Retinal pigment epithelial cell (primary cell): ENCODE measurements around the gene FOXA2.

Experiments used
- DNase-seq: peaks from one replicate; pipeline ENCODE4 v3.0.0-alpha.2; 2010; ENCODE audit warnings: low read depth
- H3K4me3 ChIP-seq: 2 replicates; pipeline ENCODE4 v1.5.1; 2011; ENCODE audit warnings: mild to moderate bottlenecking, low read length, control low read depth, moderate library complexity
- TF ChIP-seq, protein P1 (sequence below): conservative IDR thresholded peaks from 2 replicates; pipeline ENCODE4 v1.5.1; 2011; ENCODE audit warnings: low read depth, low read length, control low read depth, inconsistent platforms

The FOXA2 gene

DNA sequence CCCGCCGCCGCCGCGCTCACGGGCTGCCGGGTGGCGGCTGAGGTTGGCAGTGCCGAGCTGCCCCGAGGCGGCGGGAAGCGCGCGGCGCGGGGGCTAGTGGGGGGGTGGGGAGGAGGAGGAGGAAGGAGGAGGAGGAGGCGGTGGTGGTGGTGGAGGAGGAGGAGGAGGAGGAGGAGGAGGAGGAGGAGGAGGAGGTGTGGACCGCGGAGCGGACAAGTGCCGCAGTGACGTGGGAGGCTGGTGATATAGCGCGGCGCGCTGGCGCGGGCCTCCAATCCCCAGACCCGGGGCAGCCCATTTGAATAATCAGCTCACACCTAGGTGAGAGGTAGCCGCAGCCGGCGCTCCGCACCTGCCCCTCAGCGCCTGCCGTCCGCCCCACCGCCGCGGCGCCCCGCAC lies at the start of gene FOXA2:
FOXA2 (minus strand) TSS at position 51 of the 400 bp plus-strand sequence. CDS start 294 bp downstream, outside the sequence.
- no peak within 1 kb of the TSS for H3K4me3 ChIP-seq
- no peak for DNase-seq
- TF ChIP-seq, protein P1, sequence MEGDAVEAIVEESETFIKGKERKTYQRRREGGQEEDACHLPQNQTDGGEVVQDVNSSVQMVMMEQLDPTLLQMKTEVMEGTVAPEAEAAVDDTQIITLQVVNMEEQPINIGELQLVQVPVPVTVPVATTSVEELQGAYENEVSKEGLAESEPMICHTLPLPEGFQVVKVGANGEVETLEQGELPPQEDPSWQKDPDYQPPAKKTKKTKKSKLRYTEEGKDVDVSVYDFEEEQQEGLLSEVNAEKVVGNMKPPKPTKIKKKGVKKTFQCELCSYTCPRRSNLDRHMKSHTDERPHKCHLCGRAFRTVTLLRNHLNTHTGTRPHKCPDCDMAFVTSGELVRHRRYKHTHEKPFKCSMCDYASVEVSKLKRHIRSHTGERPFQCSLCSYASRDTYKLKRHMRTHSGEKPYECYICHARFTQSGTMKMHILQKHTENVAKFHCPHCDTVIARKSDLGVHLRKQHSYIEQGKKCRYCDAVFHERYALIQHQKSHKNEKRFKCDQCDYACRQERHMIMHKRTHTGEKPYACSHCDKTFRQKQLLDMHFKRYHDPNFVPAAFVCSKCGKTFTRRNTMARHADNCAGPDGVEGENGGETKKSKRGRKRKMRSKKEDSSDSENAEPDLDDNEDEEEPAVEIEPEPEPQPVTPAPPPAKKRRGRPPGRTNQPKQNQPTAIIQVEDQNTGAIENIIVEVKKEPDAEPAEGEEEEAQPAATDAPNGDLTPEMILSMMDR, result no peak

DNA sequence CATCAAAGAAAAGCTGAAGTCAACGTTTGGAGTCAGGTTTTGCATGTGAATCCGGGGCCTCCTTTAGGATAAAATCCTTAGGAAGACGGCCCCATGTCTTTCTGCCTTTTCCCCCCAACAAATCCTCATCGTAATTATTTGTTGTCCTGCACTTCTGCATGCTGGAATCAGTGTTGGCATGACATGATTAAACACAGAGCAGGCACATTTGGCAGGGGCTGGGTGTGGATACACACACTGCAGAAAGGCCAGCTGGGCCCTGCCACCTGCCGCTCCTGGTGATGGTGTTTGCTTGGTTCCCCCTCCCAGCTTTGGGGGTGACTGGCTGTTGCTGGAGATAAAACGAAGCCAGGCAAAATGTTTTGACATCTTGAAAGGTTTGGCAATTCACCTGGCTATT lies 46.3 kb upstream of the FOXA2 start:
- TF ChIP-seq, protein P1, result no peak
- no peak for DNase-seq
- no peak overlapping the region for H3K4me3 ChIP-seq

DNA sequence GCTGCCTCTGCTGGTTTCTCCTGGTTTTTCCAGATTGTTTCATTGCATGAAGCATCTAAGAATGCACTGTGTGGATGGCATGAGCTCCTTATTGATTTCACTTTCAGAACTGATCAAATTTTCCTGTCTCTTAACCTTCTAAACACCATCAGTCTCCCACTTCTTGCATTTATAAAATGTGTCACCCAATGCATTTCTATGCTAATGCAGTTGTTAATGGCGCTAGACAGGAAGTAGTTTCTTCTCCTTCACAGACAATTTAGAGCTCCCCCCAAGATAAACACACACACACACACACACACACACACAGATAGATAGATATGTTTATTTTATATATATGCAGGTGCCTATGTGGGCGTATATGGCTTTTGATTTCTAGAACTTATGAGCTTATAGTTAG lies 45.6 kb upstream of the FOXA2 start:
- no peak for DNase-seq
- H3K4me3 ChIP-seq, result no peak overlapping the region
- TF ChIP-seq, protein P1, result no peak

DNA sequence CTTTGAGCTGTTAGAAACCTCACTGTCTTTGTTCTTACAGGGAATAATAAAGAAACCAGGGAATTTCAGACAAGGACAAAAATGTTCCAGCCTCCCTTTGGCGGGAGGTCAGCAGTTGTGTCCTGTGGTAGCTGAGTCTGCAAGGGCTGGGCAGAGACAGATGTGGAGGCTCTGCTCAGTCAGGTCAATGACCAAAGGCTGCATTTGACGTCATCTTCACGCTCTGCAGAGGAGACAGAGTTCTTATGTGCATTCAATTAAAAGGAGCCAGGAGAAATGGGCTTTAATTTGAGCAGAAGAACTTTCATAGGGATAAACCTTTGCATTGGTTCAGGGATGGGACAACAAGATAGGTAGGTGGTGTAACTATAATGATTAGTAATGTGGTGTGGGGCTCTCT lies 45.1 kb upstream of the FOXA2 start:
- TF ChIP-seq, protein P1, result no peak
- no peak for DNase-seq
- no peak overlapping the region for H3K4me3 ChIP-seq

DNA sequence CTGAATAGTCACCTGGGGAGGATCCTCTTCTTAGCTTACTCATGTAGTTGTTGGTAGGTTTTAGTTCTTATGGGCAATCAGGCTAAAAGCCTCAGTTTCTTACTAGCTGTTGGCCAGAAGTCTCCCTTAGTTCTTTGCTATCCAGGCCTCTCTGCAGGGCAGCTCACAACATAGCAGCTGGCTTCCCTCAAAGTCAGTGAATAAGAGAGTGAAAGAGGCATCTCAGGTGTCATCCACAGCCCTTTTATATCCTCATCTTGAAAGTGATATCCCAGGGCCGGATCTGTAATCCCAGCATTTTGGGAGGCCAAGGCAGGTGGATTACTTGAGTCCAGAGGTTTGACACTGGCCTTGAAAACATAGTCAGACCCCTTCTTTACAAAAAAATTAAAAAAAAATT lies 42.1 kb upstream of the FOXA2 start:
- TF ChIP-seq, protein P1, result no peak
- DNase-seq, result no peak
- no peak overlapping the region for H3K4me3 ChIP-seq

DNA sequence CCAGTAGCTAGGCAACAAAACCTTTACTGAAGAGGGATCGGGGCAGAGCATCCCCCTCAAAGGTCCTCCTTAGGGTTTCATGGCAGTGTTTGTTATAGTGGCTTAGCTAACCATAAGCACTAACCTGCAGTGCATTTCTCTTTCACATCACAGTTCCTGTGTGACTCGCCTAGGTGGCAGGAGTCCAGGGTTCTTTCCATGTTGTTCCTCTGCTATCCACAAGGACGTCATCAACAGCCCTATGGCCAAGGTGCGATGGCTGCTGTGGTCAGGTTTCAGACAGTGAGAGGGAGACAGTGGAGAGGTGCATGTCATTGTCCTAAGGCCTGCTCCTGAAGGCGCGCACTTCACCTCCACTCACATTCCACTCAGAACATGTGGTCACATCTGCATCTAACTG lies 38.8 kb upstream of the FOXA2 start:
- TF ChIP-seq, protein P1, result no peak
- H3K4me3 ChIP-seq, result no peak overlapping the region
- DNase-seq, result no peak

DNA sequence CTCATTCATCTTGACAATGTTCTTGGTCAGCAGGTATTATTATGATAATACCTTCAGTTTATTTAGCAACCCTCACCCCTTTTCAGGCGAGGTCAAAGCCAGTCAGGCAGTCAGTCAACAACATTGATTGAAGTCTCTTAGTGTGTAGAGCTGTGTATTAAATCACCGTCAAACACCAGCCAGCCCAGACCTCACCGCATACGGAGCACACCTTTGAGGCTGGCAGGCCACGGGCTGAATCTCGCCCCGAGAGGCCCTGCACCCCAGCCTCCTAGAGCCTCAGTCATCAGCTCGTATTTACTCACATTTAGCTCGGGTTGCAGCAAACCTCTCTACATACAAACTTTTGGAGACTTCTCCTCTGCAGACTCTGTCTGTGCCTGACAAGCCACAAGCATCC lies 36.0 kb upstream of the FOXA2 start:
- H3K4me3 ChIP-seq, result no peak overlapping the region
- TF ChIP-seq, protein P1, result no peak
- DNase-seq, result no peak
